ENCODE results near the gene PTPRM.

GRCh38 chr18:8260319-8260718 lies 693.2 kb downstream of the PTPRM start:
- TF ChIP-seq CTCF (optimal IDR thresholded peaks at IDR 0.05 in 1 of 3, IDR thresholded peaks at IDR 0.05 in 1 of 3, conservative IDR thresholded peaks at IDR 0.05 in 1 of 3; ENCODE audit: extremely low read depth in 1 of 3, insufficient read depth in 2 of 3, low read length in 3 of 3) (no peak), EZH2 (IDR thresholded peaks at IDR 0.05; ENCODE audit: low read length) (no peak)
